Tibial nerve (tissue), 4 donors: ENCODE results near the gene OGFOD3.

ENCODE experiments used
- CTCF ChIP-seq, 5 experiments: fragments of 200-600 bp in 3 of 5; fragments of 450-650 bp in 2 of 5; sonication (generic) in 3 of 5; IDR thresholded peaks; one replicate each; pipeline ENCODE4 v1.5.1; 2016 to 2019; ENCODE audit warnings: antibody characterized with exemption in 5 of 5, mild to moderate bottlenecking in 3 of 5, moderate library complexity in 2 of 5
- EP300 ChIP-seq, 2 donors: sonication (generic); formaldehyde crosslinking; IDR thresholded peaks; one replicate each; pipeline ENCODE4 v1.6.1; 2017; ENCODE audit warnings: antibody characterized with exemption in 2 of 2, mild to moderate bottlenecking in 1 of 2
- POLR2A ChIP-seq, 2 donors: fragments of 450-650 bp; IDR thresholded peaks; one replicate each; pipeline ENCODE4 v1.6.1; 2017; ENCODE audit warnings: antibody characterized with exemption in 2 of 2, mild to moderate bottlenecking in 2 of 2, moderate library complexity in 2 of 2

DNA sequence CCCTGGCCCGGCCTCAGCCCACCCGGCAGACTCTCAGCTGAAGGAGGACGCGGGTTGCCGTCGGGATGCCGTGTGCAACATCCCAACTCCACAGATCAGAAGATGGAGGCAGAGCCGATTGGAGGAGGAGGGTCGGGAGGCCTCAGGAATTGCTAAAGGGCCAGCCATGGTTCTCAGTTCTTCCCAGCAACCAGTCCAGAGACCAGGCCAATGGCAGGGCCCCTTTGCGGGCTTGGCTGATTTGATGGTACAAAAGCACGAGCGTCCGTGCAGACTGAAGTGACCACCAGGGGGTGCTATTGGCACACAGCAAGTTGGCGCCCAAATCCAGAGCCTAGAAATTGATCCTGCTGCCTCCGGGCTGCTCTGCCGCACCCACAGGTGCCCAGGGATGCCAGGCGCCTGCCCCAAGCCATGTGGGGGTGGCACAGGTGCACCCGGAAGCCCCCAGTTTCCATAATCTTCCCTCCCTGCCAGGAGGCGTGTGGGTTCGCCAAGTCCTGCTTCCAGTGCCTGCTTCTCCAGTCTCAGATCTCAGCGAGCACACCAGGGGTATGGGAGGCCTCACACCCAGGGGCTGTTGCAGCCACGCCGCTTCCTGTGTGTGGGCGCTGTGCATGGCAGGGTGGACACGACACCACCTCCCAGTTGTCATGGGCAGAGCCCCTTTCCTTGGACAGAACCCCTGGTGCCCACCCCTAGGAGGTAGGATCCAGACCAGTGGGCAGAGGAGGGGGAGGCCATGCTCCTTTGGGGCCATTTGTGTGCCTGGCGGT, 66.5 kb downstream of the OGFOD3 start:
- TF ChIP-seq POLR2A (IDR thresholded peaks at IDR 0.05), result no peak
- TF ChIP-seq EP300 (IDR thresholded peaks at IDR 0.05), result no peak
- TF ChIP-seq CTCF (IDR thresholded peaks at IDR 0.05), result peak; percentile 92 to 97 (median 96)
